Rectal smooth muscle tissue (tissue), 1 donor: ENCODE results near the gene NLGN1.

Source experiments
- H3K27ac ChIP-seq: one replicate; pipeline ENCODE4 v1.7.0; 2013; ENCODE audit warnings: low read depth, low read length, inconsistent platforms
- H3K27me3 ChIP-seq: one replicate; pipeline ENCODE4 v1.7.0; 2013; ENCODE audit warnings: low read length; ENCODE audit not compliant: control insufficient read depth, insufficient read depth
- H3K36me3 ChIP-seq: one replicate; pipeline ENCODE4 v1.7.0; 2013; ENCODE audit warnings: low read length; ENCODE audit not compliant: control insufficient read depth, insufficient read depth
- H3K4me1 ChIP-seq: one replicate; pipeline ENCODE4 v1.7.0; 2013; ENCODE audit warnings: low read length; ENCODE audit not compliant: control insufficient read depth, insufficient read depth
- H3K4me3 ChIP-seq: one replicate; pipeline ENCODE4 v1.7.0; 2013; ENCODE audit warnings: low read length
- H3K9ac ChIP-seq: one replicate; pipeline ENCODE4 v1.7.0; 2013; ENCODE audit warnings: low read length

NLGN1 gene

DNA sequence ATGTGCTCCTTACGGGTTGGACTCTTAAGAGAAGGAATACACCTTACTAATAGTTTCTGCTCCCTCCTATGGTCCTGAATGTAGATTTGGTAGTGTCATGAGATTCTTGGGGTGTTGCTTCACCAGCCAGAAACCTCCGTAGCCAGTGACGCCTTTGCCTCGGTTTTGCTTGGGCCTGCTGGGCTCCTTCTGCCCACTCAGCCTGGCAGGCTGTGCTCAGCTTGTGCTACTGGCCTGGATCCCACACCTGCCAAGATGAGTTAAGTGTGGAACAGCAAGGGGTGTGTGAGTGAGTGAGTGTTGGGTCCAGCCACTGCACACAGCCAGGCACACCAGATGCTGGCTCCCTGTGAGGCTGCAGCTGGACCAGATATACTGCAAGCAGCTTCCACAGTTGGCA is 560.1 kb downstream of the NLGN1 start:
- Histone ChIP-seq H3K9ac (no peak overlapping the region), H3K27ac (no peak overlapping the region), H3K27me3 (no peaks in the 10 kb centered on the region), H3K36me3 (no peaks in the 10 kb centered on the region), H3K4me3 (no peak overlapping the region), H3K4me1 (no peaks in the 10 kb centered on the region)

DNA sequence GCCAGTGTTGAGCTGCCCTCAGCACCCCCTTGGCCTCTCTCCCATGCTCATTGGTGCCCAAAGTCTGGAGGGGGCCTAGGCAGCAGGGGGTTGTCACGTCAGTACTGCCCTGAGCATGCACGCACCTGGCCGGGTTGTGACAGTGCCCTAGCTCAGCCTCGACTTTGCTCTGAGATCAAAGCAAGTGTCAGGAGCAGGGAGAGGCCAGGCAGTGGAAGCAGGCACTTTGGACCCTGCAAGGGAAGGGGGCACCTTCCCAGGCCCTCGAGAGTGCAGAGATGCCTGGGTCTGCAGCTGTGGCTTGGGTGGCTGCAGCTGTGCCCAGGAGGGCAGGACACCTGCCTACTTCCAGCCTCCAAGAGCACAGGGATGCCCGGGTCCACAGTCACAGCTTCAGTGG is 561.3 kb downstream of the NLGN1 start:
- Histone ChIP-seq H3K27me3 (no peaks in the 10 kb centered on the region), H3K27ac (no peak overlapping the region), H3K4me1 (no peaks in the 10 kb centered on the region), H3K9ac (no peak overlapping the region), H3K4me3 (no peak overlapping the region), H3K36me3 (no peaks in the 10 kb centered on the region)

DNA sequence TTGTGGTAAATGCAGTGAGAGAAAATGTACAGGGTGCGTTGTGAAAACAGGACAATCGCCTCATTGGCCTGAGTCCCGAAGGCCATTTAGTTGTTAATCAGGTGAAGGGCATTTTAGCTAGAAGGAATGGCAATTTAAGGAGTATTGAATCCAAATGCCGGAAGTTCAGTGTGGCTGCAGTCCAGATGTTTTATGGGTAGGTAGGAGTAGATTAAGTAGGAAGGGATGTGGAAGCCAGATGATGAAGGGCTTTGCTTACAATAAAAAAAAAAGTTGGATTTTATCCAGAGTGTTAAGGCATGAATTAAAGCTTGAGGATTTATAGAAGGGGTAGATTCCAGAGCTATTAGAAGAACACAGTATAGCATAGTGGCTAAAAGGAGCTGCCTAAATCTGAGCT is 572.7 kb downstream of the NLGN1 start:
- no peaks in the 10 kb centered on the region for H3K36me3 ChIP-seq
- H3K27me3 ChIP-seq = no peaks in the 10 kb centered on the region
- no peak overlapping the region for H3K4me3 ChIP-seq
- H3K4me1 ChIP-seq = peaks cover 3% of the 10 kb centered on the region
- no peak overlapping the region for H3K9ac ChIP-seq
- H3K27ac ChIP-seq = no peak overlapping the region

DNA sequence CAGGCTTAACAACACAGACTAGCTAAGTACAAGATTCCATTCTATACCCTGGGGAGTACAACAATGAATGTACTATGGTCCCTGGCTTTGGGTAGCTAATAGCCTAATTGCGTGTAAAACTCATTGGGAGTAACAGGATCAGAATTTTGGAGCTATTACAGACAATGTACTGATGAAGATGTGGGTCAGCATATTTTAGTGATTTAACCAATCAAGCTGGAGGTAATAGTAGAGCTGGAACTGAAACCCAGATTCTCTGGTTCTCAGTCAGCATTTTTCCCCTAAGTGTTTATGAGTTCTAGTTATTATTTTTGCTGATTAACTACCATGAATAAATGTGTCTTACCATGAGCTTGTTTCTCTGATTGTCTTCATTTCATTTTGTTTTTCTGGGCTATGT is 578.7 kb downstream of the NLGN1 start:
- Histone ChIP-seq H3K4me1 (no peaks in the 10 kb centered on the region), H3K9ac (no peak overlapping the region), H3K27me3 (no peaks in the 10 kb centered on the region), H3K27ac (no peak overlapping the region), H3K36me3 (no peaks in the 10 kb centered on the region), H3K4me3 (no peak overlapping the region)

DNA sequence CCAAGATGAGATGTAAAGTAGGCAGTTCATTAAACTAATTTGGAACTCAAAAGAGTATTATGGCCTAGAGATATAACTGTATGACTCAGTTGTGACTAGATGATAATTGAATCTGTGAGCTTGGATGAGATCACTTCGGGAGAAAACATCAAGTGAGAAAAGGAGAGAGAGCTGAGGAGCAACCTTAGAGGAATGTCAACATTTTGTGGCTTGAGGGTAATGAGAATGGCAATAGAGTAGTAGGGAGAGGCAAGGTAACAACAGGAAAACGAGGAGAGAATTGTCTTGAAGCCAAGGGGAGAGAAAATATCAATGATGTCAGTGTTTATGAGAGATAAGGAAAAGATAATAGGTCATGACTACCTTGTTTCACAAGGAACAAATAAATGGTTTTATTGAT is 580.2 kb downstream of the NLGN1 start:
- Histone ChIP-seq H3K4me3 (no peak overlapping the region), H3K36me3 (no peaks in the 10 kb centered on the region), H3K27me3 (no peaks in the 10 kb centered on the region), H3K27ac (no peak overlapping the region), H3K4me1 (no peaks in the 10 kb centered on the region), H3K9ac (no peak overlapping the region)

DNA sequence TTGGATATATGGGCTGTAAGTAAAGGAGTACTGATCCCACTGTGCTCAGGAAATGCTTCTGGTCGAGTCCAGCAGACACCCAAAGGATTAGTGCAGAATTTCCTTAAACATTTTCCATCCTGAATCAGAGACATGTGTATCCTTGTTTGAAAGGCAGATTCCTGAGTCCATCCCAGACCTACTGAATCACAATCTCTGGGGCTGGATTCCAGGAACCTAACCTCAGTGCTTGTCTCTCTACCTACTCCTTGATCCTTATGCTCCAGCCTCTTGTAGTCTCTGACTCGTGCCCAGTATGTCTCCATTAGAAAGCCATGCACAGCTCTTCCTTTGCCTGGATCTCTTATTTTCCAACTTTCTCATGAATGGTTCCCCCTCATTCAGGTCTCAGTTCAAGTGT is 585.8 kb downstream of the NLGN1 start:
- Histone ChIP-seq H3K4me3 (no peak overlapping the region), H3K4me1 (no peaks in the 10 kb centered on the region), H3K27ac (no peak overlapping the region), H3K36me3 (no peaks in the 10 kb centered on the region), H3K9ac (no peak overlapping the region), H3K27me3 (no peaks in the 10 kb centered on the region)

DNA sequence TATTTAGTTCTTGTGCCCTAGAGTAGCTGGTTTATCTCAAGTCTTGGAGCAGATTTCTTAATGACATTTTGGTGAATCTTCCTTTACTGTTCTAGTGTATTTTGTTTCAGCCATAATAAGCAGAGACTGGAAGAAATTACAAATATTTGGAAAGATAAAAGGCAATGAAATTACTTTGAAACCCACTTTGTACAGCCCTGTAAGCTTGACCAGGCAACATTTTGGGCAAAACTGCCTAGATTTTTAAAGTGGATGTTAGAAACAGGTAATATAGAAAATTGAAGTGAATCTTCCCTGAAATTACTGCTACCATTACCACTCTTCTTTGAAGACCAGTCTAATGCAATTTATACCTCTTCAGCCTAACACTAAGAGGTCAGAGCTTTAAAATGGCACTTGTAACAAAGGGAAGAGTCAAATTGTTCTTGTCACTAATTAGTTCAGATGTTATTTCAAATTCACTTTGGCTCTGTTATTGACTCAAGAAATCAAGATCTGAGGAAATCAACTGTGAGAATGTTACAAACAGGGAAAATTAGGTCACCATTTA is 589.4 kb downstream of the NLGN1 start:
- H3K36me3 ChIP-seq = no peaks in the 10 kb centered on the region

DNA sequence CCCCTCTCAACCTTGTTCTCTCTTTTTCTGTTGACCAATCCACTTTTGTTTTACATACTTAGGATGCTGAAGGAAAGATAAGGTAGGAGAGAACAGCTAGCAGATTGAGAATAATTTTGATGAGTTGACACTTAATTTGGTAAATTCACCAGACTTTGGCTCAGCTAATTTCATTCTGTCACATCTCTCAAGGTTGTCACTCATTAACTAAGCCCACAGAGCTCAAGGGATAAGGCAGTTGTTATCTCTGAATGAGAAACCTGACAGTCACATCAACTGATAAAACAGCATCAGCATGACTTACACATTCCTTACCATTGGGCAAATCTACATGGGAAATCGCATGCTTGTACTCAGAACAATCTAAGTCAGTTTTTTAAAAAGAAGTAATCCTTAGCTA is 591.4 kb downstream of the NLGN1 start:
- no peaks in the 10 kb centered on the region for H3K4me1 ChIP-seq
- no peak overlapping the region for H3K4me3 ChIP-seq
- no peaks in the 10 kb centered on the region for H3K36me3 ChIP-seq
- no peak overlapping the region for H3K27ac ChIP-seq
- H3K9ac ChIP-seq = no peak overlapping the region
- no peaks in the 10 kb centered on the region for H3K27me3 ChIP-seq

More for the DNA sequence above, 589.4 kb downstream of the NLGN1 start:
- Histone ChIP-seq H3K27ac (no peak overlapping the region), H3K4me3 (no peak overlapping the region), H3K27me3 (no peaks in the 10 kb centered on the region), H3K9ac (no peak overlapping the region), H3K4me1 (no peaks in the 10 kb centered on the region)

DNA sequence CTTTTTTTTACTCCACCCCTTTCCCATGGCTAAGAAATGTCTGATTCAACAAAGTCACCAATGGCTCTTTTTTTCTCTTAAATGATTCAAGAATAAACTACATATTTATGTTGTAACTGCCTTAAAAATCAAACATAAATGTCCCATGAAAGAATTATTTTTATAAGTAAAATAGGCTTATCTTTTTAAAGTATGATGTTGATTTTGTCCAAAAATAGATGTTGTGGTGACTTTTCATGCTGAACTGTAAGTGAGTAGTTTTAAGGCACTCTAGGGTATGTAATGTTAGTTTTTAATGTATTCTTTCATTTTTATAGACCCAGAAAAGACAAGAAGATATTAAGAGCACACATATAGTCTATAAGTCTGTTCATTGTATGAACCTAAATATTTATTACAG is 594.9 kb downstream of the NLGN1 start:
- no peaks in the 10 kb centered on the region for H3K36me3 ChIP-seq
- H3K4me3 ChIP-seq = no peak overlapping the region
- no peak overlapping the region for H3K9ac ChIP-seq
- no peak overlapping the region for H3K27ac ChIP-seq
- H3K4me1 ChIP-seq = no peaks in the 10 kb centered on the region
- H3K27me3 ChIP-seq = no peaks in the 10 kb centered on the region

DNA sequence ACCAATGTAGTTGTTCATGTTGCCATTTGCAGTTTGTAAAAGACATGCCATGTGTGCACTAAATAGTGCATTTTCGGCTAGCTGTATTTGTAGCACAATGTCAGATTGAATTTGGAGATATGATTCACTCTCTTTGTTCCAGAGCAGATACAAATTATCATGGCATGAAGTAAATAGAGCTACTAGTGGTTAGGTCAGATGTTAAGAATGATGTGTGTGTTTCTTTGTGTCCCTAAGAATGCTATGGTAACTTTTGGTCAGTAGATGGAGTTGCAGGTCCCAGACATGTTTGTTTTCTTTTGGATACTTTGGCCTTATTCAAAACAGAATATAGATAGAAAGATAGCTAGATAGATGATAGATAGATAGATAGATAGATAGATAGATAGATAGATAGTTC is 595.8 kb downstream of the NLGN1 start:
- Histone ChIP-seq H3K27me3 (no peaks in the 10 kb centered on the region), H3K9ac (no peak overlapping the region), H3K36me3 (no peaks in the 10 kb centered on the region), H3K4me1 (no peaks in the 10 kb centered on the region), H3K27ac (no peak overlapping the region), H3K4me3 (no peak overlapping the region)

DNA sequence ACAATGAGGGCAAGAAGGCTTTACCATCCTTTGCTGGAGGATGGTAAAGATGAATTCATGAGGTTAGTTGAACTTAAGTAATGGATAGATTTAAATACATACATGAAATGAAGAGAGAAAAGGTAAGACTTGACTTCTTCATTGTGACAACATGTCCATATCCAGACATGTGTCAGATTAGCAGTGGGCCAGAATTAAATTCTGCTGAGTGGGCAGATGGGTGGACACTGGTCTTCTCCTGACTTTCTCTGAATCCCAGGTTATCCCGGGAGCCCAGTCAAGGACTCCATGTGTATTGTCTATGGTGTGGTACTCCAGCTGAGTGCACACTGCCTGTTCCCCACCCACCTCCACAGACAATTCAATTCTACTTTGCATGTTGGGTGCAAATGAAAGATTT is 603.1 kb downstream of the NLGN1 start:
- H3K27ac ChIP-seq = no peak overlapping the region
- no peak overlapping the region for H3K9ac ChIP-seq
- H3K4me1 ChIP-seq = no peaks in the 10 kb centered on the region
- no peaks in the 10 kb centered on the region for H3K36me3 ChIP-seq
- no peaks in the 10 kb centered on the region for H3K27me3 ChIP-seq
- H3K4me3 ChIP-seq = no peak overlapping the region

DNA sequence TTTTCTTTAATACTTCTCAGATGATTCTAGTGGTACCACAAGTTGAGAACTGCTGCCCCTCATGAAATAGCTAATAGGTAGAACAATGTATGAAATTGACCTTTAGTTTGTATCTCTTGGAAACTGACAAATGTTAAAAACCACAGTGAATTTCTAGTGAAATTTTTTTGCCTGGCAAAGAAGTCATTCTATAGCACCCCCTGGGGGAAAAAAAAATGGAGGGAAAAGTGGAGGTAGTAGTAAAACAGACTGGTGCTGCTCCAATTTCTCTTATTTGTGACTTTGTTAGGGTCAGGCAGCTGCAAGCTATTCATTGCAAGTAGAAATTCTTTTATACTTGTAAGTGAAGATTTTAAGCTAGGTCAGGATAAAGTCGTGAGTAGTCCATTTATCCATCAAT is 605.0 kb downstream of the NLGN1 start:
- H3K36me3 ChIP-seq = no peaks in the 10 kb centered on the region
- H3K27me3 ChIP-seq = no peaks in the 10 kb centered on the region
- H3K4me1 ChIP-seq = no peaks in the 10 kb centered on the region
- H3K27ac ChIP-seq = no peak overlapping the region
- H3K4me3 ChIP-seq = no peak overlapping the region
- no peak overlapping the region for H3K9ac ChIP-seq

DNA sequence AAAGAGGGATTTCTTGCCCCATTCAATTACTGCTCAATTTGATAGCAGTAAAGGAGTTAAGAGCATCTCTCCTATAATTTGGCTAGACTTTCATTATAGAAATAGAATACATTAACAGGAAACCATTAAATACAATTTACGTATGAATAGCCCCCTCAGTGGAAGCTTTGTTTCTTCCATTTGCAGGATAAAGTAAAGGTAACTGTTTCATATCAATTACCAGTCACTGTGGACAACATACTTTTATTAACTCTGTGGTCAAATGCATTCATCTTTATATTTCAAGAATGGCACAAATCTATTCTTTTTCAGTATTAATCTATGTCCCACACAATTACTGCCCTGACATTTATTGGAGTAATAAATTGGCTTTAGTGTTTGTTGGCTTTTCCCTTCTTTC is 613.4 kb downstream of the NLGN1 start:
- Histone ChIP-seq H3K4me3 (no peak overlapping the region), H3K9ac (no peak overlapping the region), H3K4me1 (no peaks in the 10 kb centered on the region), H3K27me3 (no peaks in the 10 kb centered on the region), H3K36me3 (no peaks in the 10 kb centered on the region), H3K27ac (no peak overlapping the region)
